NCI-H1417 treated with DMSO at 0.1 percent for 48 hours (cell line): ENCODE measurements around the gene RPS29.

Experiments
- DNase-seq: peaks from one replicate; lab custom pipeline; 2025; lab: John Stamatoyannopoulos, UW

Gene RPS29

GRCh38 chr14:49550286-49551184, 35.6 kb downstream of the RPS29 start:
- no peak for DNase-seq

GRCh38 chr14:49549881-49550280, 36.3 kb downstream of the RPS29 start:
- no peak for DNase-seq

DNA sequence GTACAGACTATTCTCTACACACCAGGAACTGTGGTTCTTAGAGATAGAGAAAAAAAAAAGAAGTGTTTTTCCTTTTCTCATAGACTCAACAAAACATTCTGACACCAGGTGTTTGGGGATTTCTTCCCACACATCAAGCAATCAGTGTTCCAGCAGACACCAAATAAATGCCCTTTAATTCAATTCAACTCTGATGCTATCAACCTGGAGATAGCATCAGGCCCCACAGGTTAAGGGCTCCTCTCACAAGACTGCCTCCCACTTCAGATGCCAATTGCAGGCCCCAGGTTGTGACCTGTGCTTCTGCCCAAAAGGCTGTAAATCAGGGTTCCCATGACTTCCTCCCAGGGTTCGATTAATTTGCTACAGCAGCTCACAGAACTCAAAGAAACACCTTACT, 36.7 kb downstream of the RPS29 start:
- no peak for DNase-seq

DNA sequence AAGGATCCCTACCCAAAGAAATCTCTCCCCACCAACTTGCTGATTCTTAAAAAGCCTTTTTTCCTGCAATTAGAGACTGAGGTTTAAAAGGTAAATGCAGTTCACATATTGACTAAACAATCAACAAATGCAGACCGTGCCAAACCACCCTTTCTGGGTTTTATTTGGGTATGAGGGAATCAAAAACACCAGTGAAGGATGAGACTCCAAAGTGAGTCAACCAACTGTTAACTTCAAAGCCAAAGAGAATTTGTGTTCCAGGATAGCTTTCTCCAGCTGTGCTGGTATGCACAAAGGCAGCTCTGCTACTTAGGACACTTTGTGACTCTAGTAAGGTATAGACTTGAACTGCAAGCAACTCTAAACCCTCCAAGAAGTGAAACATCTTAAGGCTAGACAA, 39.4 kb downstream of the RPS29 start:
- no peak for DNase-seq

- DNase-seq, result no peak
Observed at GRCh38 chr14:49545716-49546115, 40.5 kb downstream of the RPS29 start.

DNA sequence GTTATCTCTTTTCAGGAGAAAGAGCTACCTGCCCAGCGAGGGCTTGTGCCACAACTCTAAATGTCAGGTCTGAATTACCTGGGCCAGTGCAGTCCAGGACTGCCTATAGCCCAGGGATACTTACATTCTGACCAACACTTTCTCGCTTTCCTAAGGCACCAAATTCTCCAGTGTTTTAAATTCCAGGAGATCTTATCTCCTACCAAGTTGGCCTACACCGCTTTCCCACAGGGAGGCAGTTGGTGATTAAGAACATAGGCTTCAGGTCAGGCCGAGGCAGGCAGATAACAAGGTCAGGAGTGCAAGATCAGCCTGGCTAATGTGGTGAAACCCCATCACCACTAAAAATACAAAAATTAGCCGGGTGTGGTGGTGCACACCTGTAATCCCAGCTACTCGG, 41.1 kb downstream of the RPS29 start:
- DNase-seq, result no peak

- no peak for DNase-seq
Observed at GRCh38 chr14:49541049-49541448, 45.1 kb downstream of the RPS29 start.

- no peak for DNase-seq
Observed at GRCh38 chr14:49538852-49539251, 47.3 kb downstream of the RPS29 start.
